Tibial nerve (tissue), 3 donors: ENCODE measurements around the gene HARS1.

Experiments
- POLR2A ChIP-seq, 2 donors: fragments of 450-650 bp; IDR thresholded peaks; one replicate each; pipeline ENCODE4 v1.6.1; 2017; ENCODE audit warnings: antibody characterized with exemption in 2 of 2, mild to moderate bottlenecking in 2 of 2, moderate library complexity in 2 of 2
- TF ChIP-seq, protein P1 (sequence below), 5 experiments: fragments of 200-600 bp in 3 of 5; fragments of 450-650 bp in 2 of 5; sonication (generic) in 3 of 5; IDR thresholded peaks; one replicate each; pipeline ENCODE4 v1.5.1; 2016 to 2019; ENCODE audit warnings: antibody characterized with exemption in 5 of 5, mild to moderate bottlenecking in 3 of 5, moderate library complexity in 2 of 5

DNA sequence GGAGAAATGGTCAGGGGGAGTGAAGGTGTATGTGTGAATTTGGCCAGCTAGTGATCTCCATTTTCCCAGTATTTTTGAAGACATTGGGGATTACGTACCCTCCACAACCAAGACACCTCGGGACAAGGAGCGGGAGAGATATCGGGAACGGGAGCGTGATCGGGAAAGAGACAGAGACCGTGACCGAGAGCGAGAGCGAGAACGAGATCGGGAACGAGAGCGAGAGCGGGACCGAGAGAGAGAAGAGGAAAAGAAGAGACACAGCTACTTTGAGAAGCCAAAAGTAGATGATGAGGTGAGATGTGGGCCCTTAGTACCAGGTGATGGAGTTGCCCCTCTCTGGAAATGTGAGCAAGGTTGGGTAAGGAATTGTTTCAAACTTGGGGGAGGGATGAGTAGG is 32.3 kb downstream of the HARS1 start:
- TF ChIP-seq, protein P1, sequence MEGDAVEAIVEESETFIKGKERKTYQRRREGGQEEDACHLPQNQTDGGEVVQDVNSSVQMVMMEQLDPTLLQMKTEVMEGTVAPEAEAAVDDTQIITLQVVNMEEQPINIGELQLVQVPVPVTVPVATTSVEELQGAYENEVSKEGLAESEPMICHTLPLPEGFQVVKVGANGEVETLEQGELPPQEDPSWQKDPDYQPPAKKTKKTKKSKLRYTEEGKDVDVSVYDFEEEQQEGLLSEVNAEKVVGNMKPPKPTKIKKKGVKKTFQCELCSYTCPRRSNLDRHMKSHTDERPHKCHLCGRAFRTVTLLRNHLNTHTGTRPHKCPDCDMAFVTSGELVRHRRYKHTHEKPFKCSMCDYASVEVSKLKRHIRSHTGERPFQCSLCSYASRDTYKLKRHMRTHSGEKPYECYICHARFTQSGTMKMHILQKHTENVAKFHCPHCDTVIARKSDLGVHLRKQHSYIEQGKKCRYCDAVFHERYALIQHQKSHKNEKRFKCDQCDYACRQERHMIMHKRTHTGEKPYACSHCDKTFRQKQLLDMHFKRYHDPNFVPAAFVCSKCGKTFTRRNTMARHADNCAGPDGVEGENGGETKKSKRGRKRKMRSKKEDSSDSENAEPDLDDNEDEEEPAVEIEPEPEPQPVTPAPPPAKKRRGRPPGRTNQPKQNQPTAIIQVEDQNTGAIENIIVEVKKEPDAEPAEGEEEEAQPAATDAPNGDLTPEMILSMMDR (IDR thresholded peaks at IDR 0.05), result no peak
- no peak for TF ChIP-seq POLR2A (IDR thresholded peaks at IDR 0.05)
